GM12891 (cell line): ENCODE results near the gene BAIAP3.

Experiments used
- PAX5 ChIP-seq: IDR thresholded peaks from 2 replicates; pipeline ENCODE4 v1.6.1; 2011; ENCODE audit warnings: low read length, moderate library complexity, mild to moderate bottlenecking; ENCODE audit not compliant: insufficient read depth, severe bottlenecking
- POLR2A ChIP-seq: IDR thresholded peaks from 2 replicates; pipeline ENCODE4 v1.6.1; 2011; ENCODE audit warnings: low read depth, low read length, control low read depth
- POLR2AphosphoS5 ChIP-seq: IDR thresholded peaks from 2 replicates; pipeline ENCODE4 v1.6.1; 2011; ENCODE audit warnings: low read depth, low read length, control low read depth
- POU2F2 ChIP-seq: IDR thresholded peaks from 2 replicates; pipeline ENCODE4 v1.6.1; 2011; ENCODE audit warnings: low read depth, mild to moderate bottlenecking, control low read depth, low read length, moderate library complexity
- SPI1 ChIP-seq: IDR thresholded peaks from 2 replicates; pipeline ENCODE4 v1.6.1; 2011; ENCODE audit warnings: low read depth, low read length, control low read depth
- TAF1 ChIP-seq: IDR thresholded peaks from 2 replicates; pipeline ENCODE4 v1.6.1; 2011; ENCODE audit warnings: low read depth, low read length, control low read depth

DNA sequence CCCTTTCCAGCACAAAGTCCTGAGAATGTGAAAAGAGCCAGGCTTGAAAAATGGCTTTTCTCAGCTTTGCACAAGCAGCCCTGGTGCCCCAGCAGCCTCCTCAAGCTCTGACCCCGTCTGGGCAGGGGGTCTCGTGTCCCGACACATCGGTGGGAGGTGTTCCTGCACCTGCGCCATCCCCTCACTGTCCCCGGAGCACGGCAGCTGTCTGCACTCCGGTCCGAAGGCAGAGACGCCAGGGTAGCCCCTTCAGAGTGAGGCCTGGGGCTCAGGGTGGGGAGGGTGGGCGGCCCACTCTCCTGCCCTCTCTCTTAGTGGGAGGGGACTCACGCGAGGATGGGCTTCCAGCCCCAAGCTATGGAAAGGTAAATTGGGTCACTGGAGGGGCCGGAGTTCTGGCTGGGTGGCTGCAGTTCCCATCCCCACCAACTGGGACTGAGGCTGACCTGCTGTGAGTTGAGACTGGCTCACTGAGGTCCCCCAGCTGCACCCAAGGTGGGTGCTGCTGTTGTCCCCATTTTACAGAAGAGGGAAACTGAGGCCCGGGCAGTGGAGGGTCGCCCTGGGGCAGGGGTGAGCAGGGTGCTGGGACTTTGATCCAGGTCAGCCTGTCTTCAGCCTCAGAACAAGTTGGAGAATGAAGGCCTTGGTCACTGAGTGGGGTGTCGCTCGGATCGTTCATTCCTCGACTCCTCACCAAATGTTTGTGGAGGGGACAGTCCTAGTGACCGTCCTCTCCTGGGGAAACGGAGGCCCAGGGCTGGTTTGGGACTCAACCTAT, 2.3 kb upstream of the BAIAP3 start:
- no peak for TF ChIP-seq TAF1
- TF ChIP-seq PAX5, result no peak
- TF ChIP-seq POLR2AphosphoS5, result no peak
- TF ChIP-seq POLR2A, result no peak
- no peak for TF ChIP-seq SPI1
- no peak for TF ChIP-seq POU2F2
